OCI-LY1 (cell line): ENCODE measurements around the gene KIRREL3.

Experiments
- H2AFZ ChIP-seq: fragments of 200-600 bp; sonication (generic), shearing (Covaris generic); 2 replicates; pipeline ENCODE4 v1.6.0; 2014; ENCODE audit warnings: antibody characterized with exemption, mild to moderate bottlenecking, low read length
- H3F3A ChIP-seq: fragments of 200-600 bp; sonication (generic), shearing (Covaris generic); 2 replicates; pipeline ENCODE4 v1.6.0; 2014; ENCODE audit warnings: mild to moderate bottlenecking, antibody characterized with exemption, low read length, moderate library complexity; ENCODE audit not compliant: insufficient read depth
- H3K27ac ChIP-seq: fragments of 200-600 bp; sonication (generic); 2 replicates; pipeline ENCODE4 v1.5.1; 2014; ENCODE audit warnings: low read length, mixed run types, mild to moderate bottlenecking, low read depth; ENCODE audit not compliant: poor library complexity, severe bottlenecking
- H3K27me3 ChIP-seq: fragments of 200-600 bp; sonication (generic); 2 replicates; pipeline ENCODE4 v1.6.0; 2014; ENCODE audit warnings: antibody characterized with exemption, mild to moderate bottlenecking, low read length, moderate library complexity; ENCODE audit not compliant: insufficient read depth
- H3K36me3 ChIP-seq: fragments of 200-600 bp; sonication (generic); 2 replicates; pipeline ENCODE4 v1.6.1; 2014; ENCODE audit warnings: mild to moderate bottlenecking, antibody characterized with exemption, low read length, moderate library complexity, mixed read lengths; ENCODE audit not compliant: insufficient read depth
- H3K4me1 ChIP-seq: fragments of 200-600 bp; sonication (generic); 2 replicates; pipeline ENCODE4 v1.5.1; 2014; ENCODE audit warnings: mild to moderate bottlenecking, low read length, moderate library complexity; ENCODE audit not compliant: insufficient read depth, severe bottlenecking
- H3K4me2 ChIP-seq: fragments of 200-600 bp; sonication (generic), shearing (Covaris generic); 2 replicates; pipeline ENCODE4 v1.6.1; 2014; ENCODE audit warnings: low read length
- H3K4me3 ChIP-seq: fragments of 200-600 bp; sonication (generic); 2 replicates; pipeline ENCODE4 v1.5.1; 2014; ENCODE audit warnings: low read length, low read depth, mild to moderate bottlenecking, mixed read lengths; ENCODE audit not compliant: poor library complexity, severe bottlenecking
- H3K79me2 ChIP-seq: fragments of 200-600 bp; shearing (Covaris generic); 2 replicates; pipeline ENCODE4 v1.6.1; 2016; ENCODE audit warnings: mixed run types, low read length, mixed read lengths; ENCODE audit not compliant: insufficient read depth
- H3K9ac ChIP-seq: fragments of 200-600 bp; sonication (generic), shearing (Covaris generic); 2 replicates; pipeline ENCODE4 v1.6.1; 2014; ENCODE audit warnings: mild to moderate bottlenecking, low read length, mixed read lengths
- H3K9me2 ChIP-seq: fragments of 200-600 bp; sonication (generic), shearing (Covaris generic); 2 replicates; pipeline ENCODE4 v1.6.1; 2014; ENCODE audit warnings: low read depth, mild to moderate bottlenecking, low read length, mixed read lengths
- H3K9me3 ChIP-seq: fragments of 200-600 bp; shearing (Covaris generic); 2 replicates; pipeline ENCODE4 v1.6.1; 2014; ENCODE audit warnings: low read length, mixed read lengths
- H4K20me1 ChIP-seq: fragments of 200-600 bp; sonication (generic), shearing (Covaris generic); 2 replicates; pipeline ENCODE4 v1.6.0; 2016; ENCODE audit warnings: mild to moderate bottlenecking, low read length; ENCODE audit not compliant: insufficient read depth
- EZH2 ChIP-seq: fragments of 200-600 bp; sonication (generic), shearing (Covaris generic); IDR thresholded peaks from 2 replicates; pipeline ENCODE4 v1.8.0; 2017; ENCODE audit warnings: borderline replicate concordance, mixed run types, mild to moderate bottlenecking, antibody characterized with exemption, low read length, moderate library complexity, mixed read lengths
- TF ChIP-seq, protein P1 (sequence below): fragments of 200-600 bp; sonication (generic), shearing (Covaris generic); IDR thresholded peaks from 2 replicates; pipeline ENCODE4 v1.5.1; 2017; ENCODE audit warnings: mild to moderate bottlenecking, antibody characterized with exemption, low read length, moderate library complexity, mixed read lengths

KIRREL3 gene

GRCh38 chr11:126673319-126673718, 327.3 kb downstream of the KIRREL3 start:
- Histone ChIP-seq H3K4me3 (no peak overlapping the region), H3K9me3 (no peaks in the 10 kb centered on the region), H3K36me3 (no peaks in the 10 kb centered on the region), H3K9ac (no peak overlapping the region), H2AFZ (no peak overlapping the region), H3K4me1 (no peaks in the 10 kb centered on the region), H3K4me2 (no peak overlapping the region), H3F3A (no peaks in the 10 kb centered on the region), H3K9me2 (no peaks in the 10 kb centered on the region), H3K79me2 (no peaks in the 10 kb centered on the region), H3K27ac (no peak overlapping the region), H4K20me1 (no peaks in the 10 kb centered on the region), H3K27me3 (no peaks in the 10 kb centered on the region)
- TF ChIP-seq, protein P1, sequence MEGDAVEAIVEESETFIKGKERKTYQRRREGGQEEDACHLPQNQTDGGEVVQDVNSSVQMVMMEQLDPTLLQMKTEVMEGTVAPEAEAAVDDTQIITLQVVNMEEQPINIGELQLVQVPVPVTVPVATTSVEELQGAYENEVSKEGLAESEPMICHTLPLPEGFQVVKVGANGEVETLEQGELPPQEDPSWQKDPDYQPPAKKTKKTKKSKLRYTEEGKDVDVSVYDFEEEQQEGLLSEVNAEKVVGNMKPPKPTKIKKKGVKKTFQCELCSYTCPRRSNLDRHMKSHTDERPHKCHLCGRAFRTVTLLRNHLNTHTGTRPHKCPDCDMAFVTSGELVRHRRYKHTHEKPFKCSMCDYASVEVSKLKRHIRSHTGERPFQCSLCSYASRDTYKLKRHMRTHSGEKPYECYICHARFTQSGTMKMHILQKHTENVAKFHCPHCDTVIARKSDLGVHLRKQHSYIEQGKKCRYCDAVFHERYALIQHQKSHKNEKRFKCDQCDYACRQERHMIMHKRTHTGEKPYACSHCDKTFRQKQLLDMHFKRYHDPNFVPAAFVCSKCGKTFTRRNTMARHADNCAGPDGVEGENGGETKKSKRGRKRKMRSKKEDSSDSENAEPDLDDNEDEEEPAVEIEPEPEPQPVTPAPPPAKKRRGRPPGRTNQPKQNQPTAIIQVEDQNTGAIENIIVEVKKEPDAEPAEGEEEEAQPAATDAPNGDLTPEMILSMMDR: no peak
- TF ChIP-seq EZH2: no peak

- Histone ChIP-seq H3K9me3 (no peaks in the 10 kb centered on the region), H4K20me1 (no peaks in the 10 kb centered on the region), H3K27me3 (no peaks in the 10 kb centered on the region), H3K36me3 (no peaks in the 10 kb centered on the region), H3F3A (no peaks in the 10 kb centered on the region), H3K4me2 (no peak overlapping the region), H3K4me1 (no peaks in the 10 kb centered on the region), H3K9ac (no peak overlapping the region), H3K27ac (no peak overlapping the region), H3K79me2 (no peaks in the 10 kb centered on the region), H3K4me3 (no peak overlapping the region), H3K9me2 (no peaks in the 10 kb centered on the region), H2AFZ (no peak overlapping the region)
- TF ChIP-seq EZH2: no peak
Observed at GRCh38 chr11:126669416-126669815, 331.2 kb downstream of the KIRREL3 start.

DNA sequence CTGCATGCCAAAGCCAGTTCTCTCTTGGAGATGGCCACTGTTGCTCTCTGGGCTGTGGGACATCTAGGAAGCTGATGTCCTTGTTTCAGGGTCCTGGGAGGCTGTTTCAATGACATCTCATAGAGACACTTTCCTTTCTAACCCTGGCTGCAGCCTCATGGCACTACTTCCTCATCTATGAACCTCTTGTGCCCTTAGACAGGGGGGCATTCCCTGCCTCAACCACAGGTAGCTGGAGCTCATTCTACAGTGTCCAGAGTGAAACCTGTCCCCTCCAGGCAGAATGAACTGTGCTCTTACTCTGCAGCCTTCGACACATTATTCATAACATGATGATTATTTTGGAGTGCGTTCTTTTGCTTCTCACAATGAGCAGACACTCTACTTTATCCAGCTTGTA, 335.9 kb downstream of the KIRREL3 start:
- Histone ChIP-seq H3K4me2 (no peak overlapping the region), H3K27ac (no peak overlapping the region), H3K4me1 (no peaks in the 10 kb centered on the region), H3K9me3 (no peaks in the 10 kb centered on the region), H3K9ac (no peak overlapping the region), H3K27me3 (no peaks in the 10 kb centered on the region), H3K36me3 (no peaks in the 10 kb centered on the region), H3K79me2 (no peaks in the 10 kb centered on the region), H3K4me3 (no peak overlapping the region), H2AFZ (no peak overlapping the region), H3K9me2 (no peaks in the 10 kb centered on the region), H3F3A (no peaks in the 10 kb centered on the region), H4K20me1 (no peaks in the 10 kb centered on the region)
- TF ChIP-seq, protein P1: no peak
- TF ChIP-seq EZH2: no peak
